PC-9 (cell line): ENCODE measurements around the gene HACD2. TPM values are rescaled to one million over a fixed set of nuclear protein-coding genes. Genes with fewer than 3 reads are reported as not detected.

Source experiments
- BruUV-seq: library from RNA; stranded (reverse); fragments of 400-500 nt; replicated peaks from 2 replicates; lab custom pipeline; 2021; lab: Mats Ljungman, UMichigan
- CTCF ChIA-PET: fragments of 300-600 bp; sonication (Branson Sonifier 250); formaldehyde crosslinking; loops from one replicate; lab custom pipeline; 2022; ENCODE audit warnings: antibody characterized with exemption; lab: Charles Lee
- POLR2A ChIA-PET: fragments of 300-600 bp; sonication (Branson Sonifier 250); formaldehyde crosslinking; loops from one replicate; lab custom pipeline; 2022; ENCODE audit warnings: antibody characterized with exemption; ENCODE audit not compliant: unreplicated experiment; lab: Charles Lee
- DNase-seq, 2 experiments: peaks; one replicate each; pipeline versions ENCODE4 v3.0.0 to v3.0.0-alpha.2; 2015 to 2022; ENCODE audit warnings: mixed read lengths in 1 of 2
- H2AFZ ChIP-seq: fragments of 200-600 bp; sonication (generic); 2 replicates; pipeline ENCODE4 v1.8.1; 2017; ENCODE audit warnings: antibody characterized with exemption
- H3F3A ChIP-seq: fragments of 200-600 bp; sonication (generic); 2 replicates; pipeline ENCODE4 v1.8.1; 2017; ENCODE audit warnings: antibody characterized with exemption, mild to moderate bottlenecking, low read depth; ENCODE audit not compliant: insufficient read depth
- H3K27ac ChIP-seq: fragments of 200-600 bp; sonication (generic); 2 replicates; pipeline ENCODE4 v1.6.1; 2016; ENCODE audit warnings: mixed run types
- H3K27me3 ChIP-seq: fragments of 200-600 bp; sonication (generic); 2 replicates; pipeline ENCODE4 v1.6.1; 2016; ENCODE audit warnings: low read depth, mixed run types; ENCODE audit not compliant: insufficient read depth
- H3K36me3 ChIP-seq: fragments of 200-600 bp; sonication (generic); 2 replicates; pipeline ENCODE4 v1.6.1; 2016; ENCODE audit warnings: low read depth, mixed run types
- H3K4me1 ChIP-seq: fragments of 200-600 bp; sonication (generic); replicated peaks from 2 replicates; pipeline ENCODE4 v1.6.1; 2016; ENCODE audit warnings: mixed run types; ENCODE audit not compliant: insufficient read depth
- H3K4me2 ChIP-seq: fragments of 200-600 bp; sonication (generic); 2 replicates; pipeline ENCODE4 v1.6.1; 2017; ENCODE audit warnings: mixed run types
- H3K4me3 ChIP-seq: fragments of 200-600 bp; sonication (generic); 2 replicates; pipeline ENCODE4 v1.6.1; 2016; ENCODE audit warnings: mixed run types
- H3K79me2 ChIP-seq: fragments of 200-600 bp; sonication (generic); 2 replicates; pipeline ENCODE4 v1.6.1; 2017; ENCODE audit warnings: low read depth, mixed run types
- H3K9me2 ChIP-seq: fragments of 200-600 bp; sonication (generic); 2 replicates; pipeline ENCODE4 v1.8.1; 2017; ENCODE audit warnings: mild to moderate bottlenecking; ENCODE audit not compliant: insufficient read depth
- H3K9me3 ChIP-seq: fragments of 200-600 bp; sonication (generic); 2 replicates; pipeline ENCODE4 v1.8.1; 2016; ENCODE audit warnings: low read depth; ENCODE audit not compliant: insufficient read depth
- H4K20me1 ChIP-seq: fragments of 200-600 bp; sonication (generic); 2 replicates; pipeline ENCODE4 v1.8.1; 2017; ENCODE audit not compliant: insufficient read depth
- CTCF ChIP-seq: fragments of 200-600 bp; sonication (generic); conservative IDR thresholded peaks from 2 replicates; pipeline ENCODE4 v1.6.1; 2017; ENCODE audit warnings: mixed run types, antibody characterized with exemption, mild to moderate bottlenecking, moderate library complexity
- EZH2 ChIP-seq: fragments of 200-600 bp; sonication (generic); IDR thresholded peaks from 2 replicates; pipeline ENCODE4 v1.8.0; 2017; ENCODE audit warnings: antibody characterized with exemption, low read depth
- intact Hi-C: fragments of 100-400 bp; cut with micrococcal nuclease; formaldehyde crosslinking; loops from one replicate; pipeline ENCODE4 v1.10.0; 2022; ENCODE audit not compliant: unreplicated experiment
- total RNA-seq: library from RNA; stranded (reverse); gene quantifications from 2 replicates; pipeline ENCODE4 v1.2.3, GENCODE V29; 2021

The HACD2 gene
- total RNA-seq, 1 experiment from 2014 or later = 53.3 TPM

GRCh38 chr3:123597561-123597960, 12.7 kb upstream of the HACD2 start:
- intact Hi-C loops = no loop called here
- peaks cover 26% of the 10 kb centered on the region for H3K4me1 ChIP-seq
- H3K9me2 ChIP-seq = no peaks in the 10 kb centered on the region
- DNase-seq = no peak
- H3K4me3 ChIP-seq = no peak overlapping the region
- H3K27ac ChIP-seq = no peak overlapping the region
- no peaks in the 10 kb centered on the region for H3K36me3 ChIP-seq
- BruUV-seq = no TSS peak
- H4K20me1 ChIP-seq = no peaks in the 10 kb centered on the region
- no peaks in the 10 kb centered on the region for H3K9me3 ChIP-seq
- ChIA-PET POLR2A (no interaction called here), CTCF (no interaction called here)
- TF ChIP-seq CTCF = no peak
- no peak for TF ChIP-seq EZH2
- no peaks in the 10 kb centered on the region for H3K27me3 ChIP-seq
- H2AFZ ChIP-seq = no peak overlapping the region
- H3K4me2 ChIP-seq = no peak overlapping the region
- no peaks in the 10 kb centered on the region for H3K79me2 ChIP-seq
- peaks cover 17% of the 10 kb centered on the region for H3F3A ChIP-seq

- POLR2A ChIA-PET = interaction anchor here (0.7 kb wide), 1 partner anchor 132 kb away, joined by 5 read pairs; no protein-coding TSS in a partner anchor
- Histone ChIP-seq H4K20me1 (no peaks in the 10 kb centered on the region), H2AFZ (no peak overlapping the region), H3K4me2 (no peak overlapping the region), H3K27ac (no peak overlapping the region), H3K9me3 (peaks cover 8% of the 10 kb centered on the region; the same call in 1 of the 2 replicates), H3K9me2 (no peaks in the 10 kb centered on the region), H3K27me3 (no peaks in the 10 kb centered on the region), H3K4me3 (no peak overlapping the region), H3K79me2 (no peaks in the 10 kb centered on the region), H3F3A (peaks cover 1% of the 10 kb centered on the region), H3K4me1 (peaks cover 6% of the 10 kb centered on the region), H3K36me3 (peaks cover 4% of the 10 kb centered on the region; the same call in 1 of the 2 replicates)
- TF ChIP-seq CTCF (no peak), EZH2 (no peak)
- CTCF ChIA-PET = no interaction called here
- no TSS peak for BruUV-seq
- DNase-seq = no peak
- intact Hi-C loops = no loop called here
These were observed 10.7 kb upstream of the HACD2 start for GRCh38 chr3:123595396-123596180.

GRCh38 chr3:123593381-123593780, 8.5 kb upstream of the HACD2 start:
- Histone ChIP-seq H3K27ac (no peak overlapping the region), H3K9me2 (no peaks in the 10 kb centered on the region), H3K79me2 (peaks cover 6% of the 10 kb centered on the region), H3K4me3 (no peak overlapping the region), H3K9me3 (peaks cover 27% of the 10 kb centered on the region), H2AFZ (no peak overlapping the region), H3K27me3 (no peaks in the 10 kb centered on the region), H3K4me2 (no peak overlapping the region), H3F3A (no peaks in the 10 kb centered on the region), H3K4me1 (no peaks in the 10 kb centered on the region), H4K20me1 (no peaks in the 10 kb centered on the region), H3K36me3 (peaks cover 8% of the 10 kb centered on the region; the same call in 1 of the 2 replicates)
- ChIA-PET POLR2A (no interaction called here), CTCF (no interaction called here)
- intact Hi-C loops = no loop called here
- BruUV-seq = no TSS peak
- no peak for DNase-seq
- TF ChIP-seq CTCF (no peak), EZH2 (no peak)
